NCI-H1436 (cell line): Measurements from ENCODE around the gene CCT4.
"Not testable (repeated sequence)": the region's sequence is repeated elsewhere in the genome, so short reads cannot be mapped to it uniquely, and the experiment has no call there.

Experiments used
- DNase-seq: peaks from one replicate; lab custom pipeline; 2025; lab: John Stamatoyannopoulos, UW

CCT4 gene

GRCh38 chr2:61888267-61889055, at the start of gene CCT4:
Gene CCT4, minus strand, starts transcription at chr2:61888656. Its CDS starts 149 bp downstream, at chr2:61888507.
- DNase-seq = peak; percentile 89

- DNase-seq = no peak
These were observed 49.4 kb upstream of the CCT4 start for GRCh38 chr2:61937886-61938285.

- DNase-seq = no peak
These were observed 48.6 kb upstream of the CCT4 start for GRCh38 chr2:61937098-61937497.

GRCh38 chr2:61928826-61929461, 40.5 kb upstream of the CCT4 start:
- no peak for DNase-seq

GRCh38 chr2:61926531-61927477, 38.3 kb upstream of the CCT4 start:
- DNase-seq = no peak

GRCh38 chr2:61924895-61925663, 36.6 kb upstream of the CCT4 start:
- no peak for DNase-seq

GRCh38 chr2:61922714-61923113, 34.3 kb upstream of the CCT4 start:
- DNase-seq = no peak

- no peak for DNase-seq
These were observed 32.1 kb upstream of the CCT4 start for GRCh38 chr2:61920548-61920947.

GRCh38 chr2:61914794-61915193, 26.3 kb upstream of the CCT4 start:
- not testable (repeated sequence) for DNase-seq

- no peak for DNase-seq
These were observed 23.1 kb upstream of the CCT4 start for GRCh38 chr2:61911510-61911909.

GRCh38 chr2:61910603-61911002, 22.1 kb upstream of the CCT4 start:
- DNase-seq = no peak

GRCh38 chr2:61909116-61909515, 20.7 kb upstream of the CCT4 start:
- DNase-seq = no peak

- no peak for DNase-seq
These were observed 17.7 kb upstream of the CCT4 start for GRCh38 chr2:61906186-61906470.

GRCh38 chr2:61905372-61906185, 17.1 kb upstream of the CCT4 start, which contains the start of gene COMMD1:
Gene COMMD1, plus strand, starts transcription at chr2:61905674. Its CDS starts 5 bp downstream, at chr2:61905679.
- peak; percentile 49 for DNase-seq

- DNase-seq = no peak
These were observed 11.8 kb upstream of the CCT4 start for GRCh38 chr2:61900281-61900680.

- no peak for DNase-seq
These were observed 10.4 kb upstream of the CCT4 start for GRCh38 chr2:61898810-61899209.

GRCh38 chr2:61887717-61888266, 664 bp downstream of the CCT4 start:
- no peak for DNase-seq

GRCh38 chr2:61885896-61886603, 2.4 kb downstream of the CCT4 start:
- DNase-seq = no peak

- no peak for DNase-seq
These were observed 5.6 kb downstream of the CCT4 start for GRCh38 chr2:61882850-61883249.

GRCh38 chr2:61879351-61879750, 9.1 kb downstream of the CCT4 start:
- DNase-seq = not testable (repeated sequence)
